Dendritic cell treated with granulocyte-macrophage colony-stimulating factor and Interleukin-4, amounts not matched to agents 40 ng/mL and 50 ng/mL, for 4 days (primary cell): Measurements from ENCODE around the gene CRYGD.

Experiments used
- H3K27ac Mint-ChIP-seq: one replicate; pipeline ENCODE4 v1.8.0; 2022; ENCODE audit warnings: mild to moderate bottlenecking, mixed read lengths
- H3K27me3 Mint-ChIP-seq: one replicate; pipeline ENCODE4 v1.8.0; 2022; ENCODE audit warnings: mild to moderate bottlenecking, mixed read lengths
- H3K36me3 Mint-ChIP-seq: one replicate; pipeline ENCODE4 v1.8.0; 2022; ENCODE audit warnings: low read depth, mixed read lengths
- H3K4me1 Mint-ChIP-seq: one replicate; pipeline ENCODE4 v1.8.0; 2022; ENCODE audit warnings: low read depth, mixed read lengths
- H3K4me3 Mint-ChIP-seq: one replicate; pipeline ENCODE4 v1.8.0; 2022; ENCODE audit warnings: mild to moderate bottlenecking, moderate library complexity, mixed read lengths
- H3K9me3 Mint-ChIP-seq: one replicate; pipeline ENCODE4 v1.8.0; 2022; ENCODE audit warnings: mixed read lengths
- intact Hi-C: fragments of 100-400 bp; cut with micrococcal nuclease; formaldehyde crosslinking; loops from one replicate; pipeline ENCODE4 v1.15.0; 2022

The CRYGD gene

DNA sequence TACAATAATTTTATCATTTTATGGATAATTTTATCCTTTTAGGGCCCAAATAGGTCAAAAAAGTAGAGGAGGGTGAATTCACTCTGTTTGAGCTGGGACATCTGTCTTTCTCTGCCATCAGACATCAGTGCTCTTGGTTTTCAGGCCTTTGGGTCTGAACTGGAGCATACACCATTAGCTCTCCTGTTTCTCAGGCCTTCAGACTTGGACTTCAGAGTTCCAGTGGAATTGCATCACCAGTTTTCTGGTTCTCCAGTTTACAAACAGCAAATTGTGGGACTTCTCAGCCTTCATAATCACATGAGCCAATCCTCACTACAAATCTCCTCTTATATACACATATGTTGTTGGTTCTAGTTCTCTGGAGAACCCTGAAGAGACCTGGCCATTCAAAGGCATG lies 33.9 kb downstream of the CRYGD start:
- Mint-ChIP-seq H3K36me3 (no peaks in the 10 kb centered on the region), H3K4me1 (peaks cover 15% of the 10 kb centered on the region), H3K9me3 (no peaks in the 10 kb centered on the region), H3K27me3 (peaks cover 2% of the 10 kb centered on the region), H3K4me3 (no peak overlapping the region), H3K27ac (no peak overlapping the region)
- intact Hi-C loops: no loop called here

DNA sequence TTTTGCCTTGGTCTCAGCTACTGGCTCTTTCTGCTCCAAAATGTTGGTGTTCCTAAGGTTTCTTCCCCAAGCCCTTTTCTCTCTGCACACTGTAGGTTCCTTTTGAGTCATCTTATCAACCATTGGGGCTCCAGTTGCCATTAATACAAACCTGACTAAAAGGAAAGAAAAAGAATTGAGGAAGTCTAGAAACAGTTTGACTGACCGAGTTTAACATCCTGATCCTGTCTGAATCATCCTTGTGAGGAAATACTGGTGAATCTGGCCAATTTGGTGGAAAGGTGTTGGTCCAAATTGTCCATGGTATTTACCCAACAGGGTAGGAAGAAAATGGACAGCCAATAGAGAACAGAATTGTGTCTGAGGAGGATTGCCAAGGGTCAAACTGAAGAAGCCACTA lies 38.3 kb downstream of the CRYGD start:
- no peak overlapping the region for H3K4me3 Mint-ChIP-seq
- H3K4me1 Mint-ChIP-seq: peaks cover 9% of the 10 kb centered on the region
- intact Hi-C loops: no loop called here
- no peak overlapping the region for H3K27ac Mint-ChIP-seq
- no peaks in the 10 kb centered on the region for H3K36me3 Mint-ChIP-seq
- peaks cover 2% of the 10 kb centered on the region for H3K27me3 Mint-ChIP-seq
- no peaks in the 10 kb centered on the region for H3K9me3 Mint-ChIP-seq

DNA sequence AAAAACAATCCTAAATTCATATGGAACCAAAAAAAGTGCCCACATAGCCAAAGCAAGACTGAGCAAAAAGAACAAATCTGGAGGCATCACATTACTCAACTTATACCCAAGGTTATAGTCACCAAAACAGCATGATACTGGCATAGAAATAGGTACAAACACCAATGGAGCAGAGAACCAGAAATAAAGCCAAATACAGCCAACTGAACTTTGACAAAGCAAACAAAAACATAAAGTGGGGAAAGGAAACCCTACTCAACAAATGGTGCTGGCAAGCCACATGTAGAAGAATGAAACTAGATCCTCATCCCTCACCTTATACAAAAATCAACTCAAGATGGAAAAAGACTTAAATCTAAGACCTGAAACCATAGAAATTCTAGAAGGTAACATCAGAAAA lies 40.5 kb downstream of the CRYGD start:
- Mint-ChIP-seq H3K4me3 (no peak overlapping the region), H3K36me3 (no peaks in the 10 kb centered on the region), H3K9me3 (peaks cover 9% of the 10 kb centered on the region), H3K27ac (no peak overlapping the region), H3K4me1 (peaks cover 9% of the 10 kb centered on the region), H3K27me3 (peaks cover 2% of the 10 kb centered on the region)
- intact Hi-C loops: no loop called here

DNA sequence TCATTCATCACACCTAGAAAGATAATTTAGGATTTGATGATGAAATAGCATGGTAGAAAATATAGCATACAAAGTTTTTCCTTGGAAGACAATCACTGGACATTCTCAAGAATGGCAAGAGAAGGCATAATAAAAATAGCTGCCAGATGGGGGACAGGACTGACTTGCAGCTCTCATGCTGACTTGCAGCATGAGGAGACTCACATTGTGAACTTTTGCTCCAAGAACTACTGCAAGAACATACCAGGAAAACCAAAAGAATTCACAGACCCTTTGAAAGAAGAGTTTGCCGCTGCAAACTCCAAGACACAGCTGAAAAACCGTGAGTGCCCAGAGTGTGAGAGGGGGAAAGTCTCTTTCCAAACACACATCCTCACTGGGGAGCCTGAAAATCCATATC lies 47.0 kb downstream of the CRYGD start:
- Mint-ChIP-seq H3K4me3 (no peak overlapping the region), H3K9me3 (peaks cover 9% of the 10 kb centered on the region), H3K27ac (no peak overlapping the region), H3K4me1 (peaks cover 6% of the 10 kb centered on the region), H3K27me3 (no peaks in the 10 kb centered on the region), H3K36me3 (no peaks in the 10 kb centered on the region)
- intact Hi-C loops: no loop called here

DNA sequence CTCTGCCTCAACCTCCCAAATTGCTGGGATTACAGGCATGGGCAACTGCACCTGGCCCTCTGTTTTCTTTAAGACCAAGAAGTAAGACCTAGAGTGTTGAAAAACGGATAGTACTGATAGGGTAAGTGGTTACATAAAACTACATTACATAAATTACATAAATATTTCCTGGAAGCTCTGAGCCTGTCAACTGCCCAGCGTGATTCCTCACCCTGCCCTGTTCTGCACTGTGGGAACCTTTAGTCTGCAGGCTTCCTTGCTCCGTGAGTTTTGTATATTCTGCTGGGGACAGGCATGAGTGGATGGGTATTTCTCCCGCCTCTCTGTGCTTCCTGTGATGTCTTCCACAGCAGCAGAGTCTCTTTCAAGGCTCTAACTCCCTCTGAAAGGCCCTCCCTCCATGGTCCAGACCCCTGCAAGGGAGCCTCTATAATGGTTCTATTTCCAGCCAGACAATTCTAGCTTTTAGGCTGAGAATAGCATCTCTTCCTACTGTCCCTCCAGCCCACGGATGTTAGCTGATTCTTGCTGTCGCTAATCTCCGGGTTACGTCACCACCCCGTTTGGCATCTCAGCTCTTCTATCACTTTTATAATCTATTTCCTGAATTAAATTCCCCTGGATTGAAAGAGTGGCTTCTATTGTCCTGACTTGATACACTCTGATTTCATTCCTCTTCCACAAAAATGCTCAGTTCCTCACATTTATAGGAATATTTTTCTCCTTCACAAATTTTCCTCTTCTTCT lies 49.5 kb downstream of the CRYGD start:
- Mint-ChIP-seq H3K9me3 (peaks cover 6% of the 10 kb centered on the region), H3K27ac (no peak overlapping the region), H3K27me3 (no peaks in the 10 kb centered on the region), H3K36me3 (no peaks in the 10 kb centered on the region), H3K4me3 (no peak overlapping the region), H3K4me1 (peaks cover 6% of the 10 kb centered on the region)
- intact Hi-C loops: no loop called here

DNA sequence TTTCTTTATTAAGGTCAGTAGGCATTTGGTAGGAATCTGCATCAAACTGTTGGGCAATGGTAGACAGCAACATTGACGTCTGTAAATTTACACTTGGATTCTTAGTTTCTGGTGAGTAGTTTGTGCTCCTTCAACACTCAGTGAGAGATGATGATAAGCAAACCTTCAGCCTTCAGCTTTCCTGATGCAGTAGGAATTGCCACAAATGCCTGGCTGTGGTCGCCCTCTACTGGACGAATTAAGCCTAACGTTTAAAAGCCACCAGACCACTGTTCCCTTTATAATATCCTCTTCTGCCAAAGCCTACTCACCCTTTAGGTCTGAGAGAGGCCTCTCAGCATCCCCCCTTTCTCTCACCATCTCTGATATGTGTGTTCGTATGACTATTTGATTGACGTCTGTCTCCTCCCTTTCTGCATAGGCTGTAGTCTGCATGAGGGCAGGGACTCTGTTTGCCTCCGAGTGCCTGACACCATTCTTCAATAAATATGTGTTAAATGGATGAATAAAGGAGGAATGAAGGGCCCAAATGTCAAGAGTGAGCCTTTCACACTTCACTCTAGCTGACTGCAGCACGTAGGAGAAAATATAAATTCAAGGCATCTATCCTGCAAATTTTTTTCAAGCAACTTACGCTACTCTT lies 52.0 kb downstream of the CRYGD start:
- intact Hi-C loops: loop anchor here (1.0 kb wide), 1 partner anchor 326 kb away; no protein-coding TSS in a partner anchor
- Mint-ChIP-seq H3K4me3 (no peak overlapping the region), H3K4me1 (peaks cover 6% of the 10 kb centered on the region), H3K9me3 (no peaks in the 10 kb centered on the region), H3K36me3 (no peaks in the 10 kb centered on the region), H3K27me3 (no peaks in the 10 kb centered on the region), H3K27ac (no peak overlapping the region)
